Panc1 (cell line): ENCODE measurements around the gene EPB41L4B.

Experiments used
- POLR2AphosphoS5 ChIP-seq: IDR thresholded peaks from 2 replicates; pipeline ENCODE4 v1.6.1; 2012; ENCODE audit warnings: mild to moderate bottlenecking, low read depth, low read length, moderate library complexity
- TF ChIP-seq, protein P1 (sequence below): fragments of 450-650 bp; IDR thresholded peaks from 2 replicates; pipeline ENCODE4 v1.5.1; 2017; ENCODE audit warnings: mild to moderate bottlenecking

DNA sequence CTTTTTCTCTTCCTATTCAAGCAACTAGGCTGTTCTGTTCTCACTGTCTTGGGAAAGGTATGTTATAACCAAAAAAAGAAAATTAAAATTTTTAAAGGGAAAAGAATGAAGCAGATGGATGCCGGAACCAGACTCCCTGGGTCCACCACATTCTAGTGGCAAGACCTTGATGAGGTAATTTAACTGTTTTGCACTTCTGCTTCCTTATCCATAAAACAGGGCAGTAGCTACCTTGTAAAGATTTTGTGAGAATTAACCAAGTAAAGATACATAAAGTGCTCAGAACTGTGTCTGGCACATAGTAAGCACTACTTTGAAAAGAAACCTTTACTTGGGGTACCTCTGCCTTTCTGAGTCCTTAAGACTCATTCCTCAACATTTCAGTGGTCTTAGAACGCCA, 17.0 kb downstream of the EPB41L4B start:
- TF ChIP-seq POLR2AphosphoS5, result no peak
- TF ChIP-seq, protein P1, sequence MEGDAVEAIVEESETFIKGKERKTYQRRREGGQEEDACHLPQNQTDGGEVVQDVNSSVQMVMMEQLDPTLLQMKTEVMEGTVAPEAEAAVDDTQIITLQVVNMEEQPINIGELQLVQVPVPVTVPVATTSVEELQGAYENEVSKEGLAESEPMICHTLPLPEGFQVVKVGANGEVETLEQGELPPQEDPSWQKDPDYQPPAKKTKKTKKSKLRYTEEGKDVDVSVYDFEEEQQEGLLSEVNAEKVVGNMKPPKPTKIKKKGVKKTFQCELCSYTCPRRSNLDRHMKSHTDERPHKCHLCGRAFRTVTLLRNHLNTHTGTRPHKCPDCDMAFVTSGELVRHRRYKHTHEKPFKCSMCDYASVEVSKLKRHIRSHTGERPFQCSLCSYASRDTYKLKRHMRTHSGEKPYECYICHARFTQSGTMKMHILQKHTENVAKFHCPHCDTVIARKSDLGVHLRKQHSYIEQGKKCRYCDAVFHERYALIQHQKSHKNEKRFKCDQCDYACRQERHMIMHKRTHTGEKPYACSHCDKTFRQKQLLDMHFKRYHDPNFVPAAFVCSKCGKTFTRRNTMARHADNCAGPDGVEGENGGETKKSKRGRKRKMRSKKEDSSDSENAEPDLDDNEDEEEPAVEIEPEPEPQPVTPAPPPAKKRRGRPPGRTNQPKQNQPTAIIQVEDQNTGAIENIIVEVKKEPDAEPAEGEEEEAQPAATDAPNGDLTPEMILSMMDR, result no peak
